OCI-LY3 (cell line): ENCODE measurements around the gene NOXO1.

Experiments
- EZH2phosphoT487 ChIP-seq: fragments of 200-600 bp; shearing (Covaris generic); IDR thresholded peaks from 2 replicates; pipeline ENCODE4 v1.6.1; 2018; ENCODE audit warnings: antibody characterized with exemption, mixed run types, low read depth
- TF ChIP-seq, protein P1 (sequence below): fragments of 200-600, 300-600 bp; sonication (generic); IDR thresholded peaks from 2 replicates; pipeline ENCODE4 v1.5.1; 2014; ENCODE audit warnings: antibody characterized with exemption, low read length, low read depth

DNA sequence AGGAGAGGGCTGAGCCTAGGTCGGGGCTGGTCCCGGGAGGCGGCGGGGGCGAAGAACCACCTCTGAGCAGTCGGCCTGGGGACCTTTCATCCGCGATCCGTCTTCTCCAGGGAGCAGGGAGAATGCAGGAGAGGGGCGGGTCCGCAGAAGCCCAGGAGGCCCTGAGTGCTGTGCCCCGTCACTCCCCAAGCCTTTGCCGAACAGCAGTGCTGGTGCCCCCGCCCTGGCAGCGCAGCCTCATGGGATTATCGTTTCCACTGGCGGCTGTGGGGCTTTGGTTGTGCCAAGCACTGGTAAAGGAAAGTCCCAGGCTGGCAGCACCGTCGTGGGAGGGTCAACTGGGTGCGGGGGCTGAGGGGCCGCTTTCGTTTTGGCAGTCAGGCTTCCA, 8.8 kb downstream of the NOXO1 start:
- TF ChIP-seq, protein P1, sequence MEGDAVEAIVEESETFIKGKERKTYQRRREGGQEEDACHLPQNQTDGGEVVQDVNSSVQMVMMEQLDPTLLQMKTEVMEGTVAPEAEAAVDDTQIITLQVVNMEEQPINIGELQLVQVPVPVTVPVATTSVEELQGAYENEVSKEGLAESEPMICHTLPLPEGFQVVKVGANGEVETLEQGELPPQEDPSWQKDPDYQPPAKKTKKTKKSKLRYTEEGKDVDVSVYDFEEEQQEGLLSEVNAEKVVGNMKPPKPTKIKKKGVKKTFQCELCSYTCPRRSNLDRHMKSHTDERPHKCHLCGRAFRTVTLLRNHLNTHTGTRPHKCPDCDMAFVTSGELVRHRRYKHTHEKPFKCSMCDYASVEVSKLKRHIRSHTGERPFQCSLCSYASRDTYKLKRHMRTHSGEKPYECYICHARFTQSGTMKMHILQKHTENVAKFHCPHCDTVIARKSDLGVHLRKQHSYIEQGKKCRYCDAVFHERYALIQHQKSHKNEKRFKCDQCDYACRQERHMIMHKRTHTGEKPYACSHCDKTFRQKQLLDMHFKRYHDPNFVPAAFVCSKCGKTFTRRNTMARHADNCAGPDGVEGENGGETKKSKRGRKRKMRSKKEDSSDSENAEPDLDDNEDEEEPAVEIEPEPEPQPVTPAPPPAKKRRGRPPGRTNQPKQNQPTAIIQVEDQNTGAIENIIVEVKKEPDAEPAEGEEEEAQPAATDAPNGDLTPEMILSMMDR, result no peak
- no peak for TF ChIP-seq EZH2phosphoT487
